HEK293T (cell line): Measurements from ENCODE around the gene TCOF1.

Experiments used
- ARNT ChIP-seq: fragments of 450-650 bp; IDR thresholded peaks from 2 replicates; pipeline ENCODE4 v1.6.1; 2017; ENCODE audit warnings: mild to moderate bottlenecking
- BHLHE40 ChIP-seq: fragments of 450-650 bp; IDR thresholded peaks from 2 replicates; pipeline ENCODE4 v1.6.1; 2016; ENCODE audit warnings: mild to moderate bottlenecking, moderate library complexity, borderline replicate concordance
- CTBP1 ChIP-seq: fragments of 450-650 bp; IDR thresholded peaks from 2 replicates; pipeline ENCODE4 v1.6.1; 2016; ENCODE audit warnings: borderline replicate concordance
- ELF4 ChIP-seq: fragments of 450-650 bp; IDR thresholded peaks from 2 replicates; pipeline ENCODE4 v1.6.1; 2017; ENCODE audit warnings: antibody characterized with exemption
- FOXA1 ChIP-seq: fragments of 450-650 bp; IDR thresholded peaks from 2 replicates; pipeline ENCODE4 v1.6.1; 2016; ENCODE audit warnings: mild to moderate bottlenecking
- FOXK2 ChIP-seq: fragments of 450-650 bp; IDR thresholded peaks from 2 replicates; pipeline ENCODE4 v1.6.1; 2016; ENCODE audit warnings: mild to moderate bottlenecking
- FOXM1 ChIP-seq: fragments of 450-650 bp; IDR thresholded peaks from 2 replicates; pipeline ENCODE4 v1.6.1; 2017; ENCODE audit warnings: mild to moderate bottlenecking, borderline replicate concordance
- HDGF ChIP-seq: fragments of 450-650 bp; IDR thresholded peaks from 2 replicates; pipeline ENCODE4 v1.6.1; 2017; ENCODE audit warnings: antibody characterized with exemption, borderline replicate concordance
- L3MBTL2 ChIP-seq: fragments of 450-650 bp; conservative IDR thresholded peaks from 2 replicates; pipeline ENCODE4 v1.6.1; 2016; ENCODE audit warnings: mild to moderate bottlenecking
- SP1 ChIP-seq: fragments of 450-650 bp; IDR thresholded peaks from 2 replicates; pipeline ENCODE4 v1.6.1; 2017
- TARDBP ChIP-seq: fragments of 450-650 bp; IDR thresholded peaks from 2 replicates; pipeline ENCODE4 v1.6.1; 2016
- TF ChIP-seq, protein P1 (sequence below): fragments of 450-650 bp; IDR thresholded peaks from 2 replicates; pipeline ENCODE4 v1.6.1; 2016

DNA sequence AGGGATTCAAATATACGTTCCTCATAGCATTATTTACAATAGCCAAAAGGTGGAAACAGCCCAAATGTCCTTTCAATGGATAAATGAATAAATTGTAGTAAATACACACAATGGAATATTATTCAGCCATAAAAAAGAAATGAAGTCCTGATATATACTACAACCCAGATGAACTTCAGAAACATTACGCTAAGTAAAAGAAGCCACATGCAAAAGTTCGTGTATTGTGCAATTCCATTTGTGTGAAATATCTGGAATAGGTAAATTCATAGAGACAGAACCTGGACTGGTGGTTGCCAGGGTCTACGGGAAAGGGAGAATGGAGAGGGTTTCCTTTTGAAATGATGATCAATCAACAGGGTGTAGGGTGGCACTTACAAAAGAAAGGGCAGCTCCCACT, 42.3 kb upstream of the TCOF1 start:
- TF ChIP-seq SP1 (no peak), BHLHE40 (no peak), ELF4 (no peak), ARNT (no peak), FOXK2 (no peak), CTBP1 (no peak), FOXA1 (no peak), TARDBP (no peak), L3MBTL2 (no peak), HDGF (no peak), FOXM1 (no peak)
- TF ChIP-seq, protein P1, sequence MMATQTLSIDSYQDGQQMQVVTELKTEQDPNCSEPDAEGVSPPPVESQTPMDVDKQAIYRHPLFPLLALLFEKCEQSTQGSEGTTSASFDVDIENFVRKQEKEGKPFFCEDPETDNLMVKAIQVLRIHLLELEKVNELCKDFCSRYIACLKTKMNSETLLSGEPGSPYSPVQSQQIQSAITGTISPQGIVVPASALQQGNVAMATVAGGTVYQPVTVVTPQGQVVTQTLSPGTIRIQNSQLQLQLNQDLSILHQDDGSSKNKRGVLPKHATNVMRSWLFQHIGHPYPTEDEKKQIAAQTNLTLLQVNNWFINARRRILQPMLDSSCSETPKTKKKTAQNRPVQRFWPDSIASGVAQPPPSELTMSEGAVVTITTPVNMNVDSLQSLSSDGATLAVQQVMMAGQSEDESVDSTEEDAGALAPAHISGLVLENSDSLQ = no peak
